ENCODE data around the gene NCAPD2. TPM values are rescaled to one million over a fixed set of nuclear protein-coding genes. Genes with fewer than 3 reads are reported as not detected.

NCAPD2 gene
- total and polyA plus RNA-seq, 7 donors: 3.9 to 13.4 (median 10.1) TPM

- ATAC-seq (no peak), DNase-seq (no peak)
- peaks cover 20 to 76% of the 10 kb centered on the region in 2 donors for H3K36me3 ChIP-seq (ENCODE audit: insufficient read depth in 1 of 2, low read depth in 1 of 2)
- H3K4me3 ChIP-seq: no peak overlapping the region
- no peaks in the 10 kb centered on the region for H3K27me3 ChIP-seq (ENCODE audit: insufficient read depth in 3 of 3, low read length in 2 of 3)
- no peaks in the 10 kb centered on the region for H3K9me3 ChIP-seq
- H3K27ac ChIP-seq: no peak overlapping the region
- TF ChIP-seq, protein P1, sequence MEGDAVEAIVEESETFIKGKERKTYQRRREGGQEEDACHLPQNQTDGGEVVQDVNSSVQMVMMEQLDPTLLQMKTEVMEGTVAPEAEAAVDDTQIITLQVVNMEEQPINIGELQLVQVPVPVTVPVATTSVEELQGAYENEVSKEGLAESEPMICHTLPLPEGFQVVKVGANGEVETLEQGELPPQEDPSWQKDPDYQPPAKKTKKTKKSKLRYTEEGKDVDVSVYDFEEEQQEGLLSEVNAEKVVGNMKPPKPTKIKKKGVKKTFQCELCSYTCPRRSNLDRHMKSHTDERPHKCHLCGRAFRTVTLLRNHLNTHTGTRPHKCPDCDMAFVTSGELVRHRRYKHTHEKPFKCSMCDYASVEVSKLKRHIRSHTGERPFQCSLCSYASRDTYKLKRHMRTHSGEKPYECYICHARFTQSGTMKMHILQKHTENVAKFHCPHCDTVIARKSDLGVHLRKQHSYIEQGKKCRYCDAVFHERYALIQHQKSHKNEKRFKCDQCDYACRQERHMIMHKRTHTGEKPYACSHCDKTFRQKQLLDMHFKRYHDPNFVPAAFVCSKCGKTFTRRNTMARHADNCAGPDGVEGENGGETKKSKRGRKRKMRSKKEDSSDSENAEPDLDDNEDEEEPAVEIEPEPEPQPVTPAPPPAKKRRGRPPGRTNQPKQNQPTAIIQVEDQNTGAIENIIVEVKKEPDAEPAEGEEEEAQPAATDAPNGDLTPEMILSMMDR (IDR thresholded peaks at IDR 0.05): no peak
- peaks cover 9% of the 10 kb centered on the region for H3K4me1 ChIP-seq
- 66 to 75% (median 67%) methylated on average over 7 of the region's 7 CpGs for WGBS, 3 donors
- intact Hi-C loops (cut with DNase I): loop anchor here in 1 of 2 donors (5.0 kb wide), 1 partner anchor 38 kb away; the partner anchor contains the start of gene CHD4
Observed at GRCh38 chr12:6569786-6570185, 75.9 kb downstream of the NCAPD2 start.

DNA sequence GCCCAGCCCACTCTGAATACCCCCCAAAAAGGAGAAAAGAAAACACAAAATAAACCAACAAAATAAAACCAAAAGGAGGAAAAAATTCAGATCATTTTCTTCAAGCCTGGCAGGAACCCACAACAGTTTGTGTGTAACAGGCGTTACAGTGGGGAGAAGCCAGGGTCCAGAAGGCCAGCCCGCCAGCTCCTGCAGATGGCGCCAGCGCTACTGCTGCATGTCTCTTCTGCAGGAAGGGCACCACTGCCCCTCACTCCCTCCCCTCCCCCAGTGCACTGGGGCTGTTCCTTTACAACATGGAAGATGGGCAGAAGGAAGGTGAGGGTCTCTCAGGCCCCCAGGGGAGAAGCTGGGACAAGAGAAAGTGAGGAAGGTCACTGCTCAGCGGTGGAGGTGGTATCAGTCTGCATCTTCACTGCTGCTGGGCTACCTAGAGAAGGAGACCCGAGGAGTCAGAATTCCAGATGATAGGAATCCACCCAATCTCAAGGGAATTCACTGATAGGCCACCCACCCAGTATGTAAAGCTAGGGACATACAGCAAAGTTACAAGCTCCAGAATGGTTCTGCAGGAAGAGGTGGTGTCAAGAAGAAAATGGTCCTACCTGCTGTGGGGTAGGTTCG lies 76.5 kb downstream of the NCAPD2 start:
- 53 to 65% (median 60%) methylated on average over 7 of the region's 7 CpGs for WGBS, 3 donors
- Histone ChIP-seq H3K9me3 (no peaks in the 10 kb centered on the region), H3K36me3 (ENCODE audit: insufficient read depth in 1 of 2, low read depth in 1 of 2) (peaks cover 20 to 76% of the 10 kb centered on the region in 2 donors), H3K27me3 (ENCODE audit: insufficient read depth in 3 of 3, low read length in 2 of 3) (no peaks in the 10 kb centered on the region), H3K27ac (peak overlapping the region; percentile 18), H3K4me3 (no peak overlapping the region), H3K4me1 (peaks cover 9% of the 10 kb centered on the region)
- TF ChIP-seq, protein P1 (IDR thresholded peaks at IDR 0.05): peak; percentile 21
- peak in 1 of 2 donors; percentile 72 for DNase-seq
- intact Hi-C loops (cut with DNase I): no loop called here
- ATAC-seq: no peak

DNA sequence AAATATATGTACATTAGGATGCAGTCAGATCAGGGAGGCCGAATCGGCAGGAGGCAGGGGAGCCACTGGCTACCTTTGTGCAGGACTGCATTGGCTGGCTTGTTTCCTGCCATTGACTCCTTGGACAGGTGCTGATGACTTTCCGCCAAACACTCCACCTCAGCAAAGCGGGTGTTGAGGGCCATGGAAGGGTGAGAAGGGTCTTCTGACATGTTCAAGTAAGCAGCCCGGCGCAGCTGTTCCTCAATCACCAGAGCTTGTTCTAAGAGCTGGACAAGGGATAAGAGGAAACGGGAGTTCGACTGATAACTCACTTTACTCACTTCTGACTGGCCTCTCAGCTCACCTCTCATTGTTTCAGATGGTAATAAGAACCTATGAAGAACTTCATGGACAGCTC lies 79.1 kb downstream of the NCAPD2 start:
- DNase-seq (no peak), ATAC-seq (no peak)
- H3K36me3 ChIP-seq (ENCODE audit: insufficient read depth in 1 of 2, low read depth in 1 of 2): peaks cover 22 to 85% of the 10 kb centered on the region in 2 donors
- peaks cover 4% of the 10 kb centered on the region for H3K4me1 ChIP-seq
- no peak overlapping the region for H3K27ac ChIP-seq
- no peaks in the 10 kb centered on the region for H3K9me3 ChIP-seq
- TF ChIP-seq, protein P1 (IDR thresholded peaks at IDR 0.05): no peak
- no peak overlapping the region for H3K4me3 ChIP-seq
- 83 to 87% (median 87%) methylated on average over 8 of the region's 8 CpGs for WGBS, 3 donors
- intact Hi-C loops (cut with DNase I): no loop called here
- H3K27me3 ChIP-seq (ENCODE audit: insufficient read depth in 3 of 3, low read length in 2 of 3): no peaks in the 10 kb centered on the region

DNA sequence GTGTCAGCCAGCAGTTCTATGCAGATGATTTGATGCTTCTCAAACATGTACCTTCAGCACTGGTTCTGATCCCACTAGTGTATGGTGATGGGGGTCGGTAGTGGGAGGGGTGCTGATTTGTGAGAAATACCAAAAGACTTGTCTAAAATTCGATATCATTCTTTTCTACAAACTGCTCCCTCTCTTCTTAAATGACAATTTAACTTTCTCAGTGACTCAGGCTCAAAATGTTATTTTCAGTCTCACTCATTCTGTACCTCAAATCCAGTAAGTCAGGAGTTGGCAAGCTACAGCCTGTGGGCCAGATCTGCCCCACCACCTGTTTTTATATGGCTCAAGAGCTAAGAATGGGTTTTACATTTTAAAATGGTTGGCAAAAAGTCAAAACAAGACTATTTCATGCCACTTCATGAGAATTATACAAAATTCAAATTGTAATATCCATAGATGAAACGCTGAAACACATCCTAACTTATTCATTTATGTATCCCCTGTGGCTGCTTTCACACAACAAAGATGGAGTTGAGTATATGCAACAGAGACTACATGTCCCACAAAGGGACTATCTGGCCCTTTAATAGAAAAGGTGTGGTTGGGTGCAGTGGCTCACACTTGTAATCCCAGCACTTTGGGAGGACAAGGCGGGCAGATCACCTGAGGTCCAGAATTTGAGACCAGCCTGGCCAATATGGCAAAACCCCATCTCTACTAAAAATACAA lies 80.8 kb downstream of the NCAPD2 start:
- no peak for ATAC-seq
- H3K36me3 ChIP-seq (ENCODE audit: insufficient read depth in 1 of 2, low read depth in 1 of 2): peaks cover 22 to 100% of the 10 kb centered on the region in 2 donors
- H3K9me3 ChIP-seq: no peaks in the 10 kb centered on the region
- no peak overlapping the region for H3K4me3 ChIP-seq
- intact Hi-C loops (cut with DNase I): no loop called here
- WGBS, 3 donors: 65 to 78% (median 68%) methylated on average over 4 of the region's 4 CpGs
- no peaks in the 10 kb centered on the region for H3K27me3 ChIP-seq (ENCODE audit: insufficient read depth in 3 of 3, low read length in 2 of 3)
- no peak overlapping the region for H3K27ac ChIP-seq
- H3K4me1 ChIP-seq: peaks cover 2% of the 10 kb centered on the region
- no peak for DNase-seq
- TF ChIP-seq, protein P1 (IDR thresholded peaks at IDR 0.05): no peak

Data from psoas muscle (tissue), 8 donors.